ENCODE data around the gene MBD1. TPM values are rescaled to one million over a fixed set of nuclear protein-coding genes. Genes with fewer than 3 reads are reported as not detected.

The MBD1 gene
- total and polyA plus RNA-seq, 3 donors from 2014 or later, result 181 to 225 (median 200) TPM

- TF ChIP-seq POLR2A (IDR thresholded peaks at IDR 0.05) (no peak), CTCF (IDR thresholded peaks at IDR 0.05) (no peak)
- WGBS, 2 donors, result 1% methylated on average over 27 of the region's 27 CpGs
- peaks cover 4% of the 10 kb centered on the region for H3K4me1 ChIP-seq
- peak overlapping the region; percentile 87 to 90 for H3K27ac ChIP-seq
- H3K36me3 ChIP-seq (ENCODE audit: low read depth, missing control alignments), result no peaks in the 10 kb centered on the region
- intact Hi-C loops (cut with DNase I; ENCODE audit: low total_unique reads), result no loop called here
- H3K27me3 ChIP-seq, result no peaks in the 10 kb centered on the region
- peak overlapping the region; percentile 69 to 72 for H3K4me3 ChIP-seq
- no peak for DNase-seq
- no peaks in the 10 kb centered on the region for H3K9me3 ChIP-seq
Measured at GRCh38 chr18:50287028-50287440, 5.7 kb upstream of the MBD1 start.

- intact Hi-C loops (cut with DNase I; ENCODE audit: low total_unique reads), result no loop called here
- WGBS, 2 donors, result 9 to 12% methylated on average over 14 to 23 of the region's 23 CpGs
- TF ChIP-seq POLR2A (IDR thresholded peaks at IDR 0.05) (no peak), CTCF (IDR thresholded peaks at IDR 0.05) (no peak)
- Histone ChIP-seq H3K36me3 (ENCODE audit: low read depth, missing control alignments) (no peaks in the 10 kb centered on the region), H3K27me3 (no peaks in the 10 kb centered on the region), H3K9me3 (no peaks in the 10 kb centered on the region), H3K27ac (peak overlapping the region in 1 of 2 donors; percentile 90), H3K4me1 (peaks cover 6% of the 10 kb centered on the region), H3K4me3 (peak overlapping the region; percentile 69 to 72)
- peak; percentile 42 for DNase-seq
Measured at GRCh38 chr18:50286391-50287027, 5.2 kb upstream of the MBD1 start.

- WGBS, 2 donors, result 83 to 93% methylated on average over 6 to 24 of the region's 24 CpGs
- intact Hi-C loops (cut with DNase I; ENCODE audit: low total_unique reads), result no loop called here
Measured at GRCh38 chr18:50285631-50286321, 4.5 kb upstream of the MBD1 start.

DNA sequence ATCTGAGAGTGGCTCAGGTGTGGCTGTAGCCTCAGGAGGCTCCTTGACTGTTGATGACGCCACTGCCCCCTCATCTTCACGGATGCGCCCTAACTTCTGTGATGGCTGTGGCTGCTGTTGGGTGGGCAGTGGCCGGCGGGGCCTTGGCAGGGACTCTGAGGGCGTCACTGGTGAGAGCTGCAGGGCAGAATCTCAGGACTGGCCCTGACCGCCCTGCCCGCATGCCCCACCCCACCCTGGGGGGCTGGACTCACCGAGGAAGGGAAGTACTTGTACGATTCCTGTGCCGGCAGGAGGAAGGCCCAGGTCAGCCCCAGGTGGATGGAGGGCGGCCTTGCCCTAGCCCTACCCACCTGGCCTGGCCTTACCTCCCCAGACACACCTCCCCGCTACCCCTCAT, 3.7 kb upstream of the MBD1 start:
- Histone ChIP-seq H3K36me3 (ENCODE audit: low read depth, missing control alignments) (no peaks in the 10 kb centered on the region), H3K4me1 (peaks cover 12% of the 10 kb centered on the region), H3K27me3 (no peaks in the 10 kb centered on the region), H3K27ac (no peak overlapping the region), H3K9me3 (no peaks in the 10 kb centered on the region), H3K4me3 (no peak overlapping the region)
- WGBS, 2 donors, result 92 to 96% methylated on average over 12 to 13 of the region's 13 CpGs
- TF ChIP-seq CTCF (IDR thresholded peaks at IDR 0.05), result no peak
- TF ChIP-seq POLR2A (IDR thresholded peaks at IDR 0.05), result no peak
- no peak for DNase-seq
- intact Hi-C loops (cut with DNase I; ENCODE audit: low total_unique reads), result no loop called here

More at GRCh38 chr18:50285631-50286321, 4.5 kb upstream of the MBD1 start:
- DNase-seq, result no peak
- peaks cover 6% of the 10 kb centered on the region for H3K4me1 ChIP-seq
- H3K9me3 ChIP-seq, result no peaks in the 10 kb centered on the region
- TF ChIP-seq CTCF (IDR thresholded peaks at IDR 0.05) (no peak), POLR2A (IDR thresholded peaks at IDR 0.05) (no peak)
- no peaks in the 10 kb centered on the region for H3K27me3 ChIP-seq
- H3K36me3 ChIP-seq (ENCODE audit: low read depth, missing control alignments), result no peaks in the 10 kb centered on the region
- H3K27ac ChIP-seq, result no peak overlapping the region
- H3K4me3 ChIP-seq, result no peak overlapping the region

Measured in testis (tissue), 3 donors.